Measurements from ENCODE around the gene KRTAP5-5.
"Not testable (repeated sequence)": the region's sequence is repeated elsewhere in the genome, so short reads cannot be mapped to it uniquely, and the experiment has no call there.

- TF ChIP-seq CTCF (conservative IDR thresholded peaks at IDR 0.05; ENCODE audit: low read depth, low read length); EZH2 (IDR thresholded peaks at IDR 0.05; ENCODE audit: borderline replicate concordance, low read depth, low read length, poor library complexity, severe bottlenecking): not testable (repeated sequence)
These were observed 40.9 kb downstream of the KRTAP5-5 start for GRCh38 chr11:1670457-1670856.

Measured in A673 (cell line).